HG03103 (cell line): Measurements from ENCODE around the gene TBC1D13.
"Not testable (repeated sequence)": the region's sequence is repeated elsewhere in the genome, so short reads cannot be mapped to it uniquely, and the experiment has no call there.

Experiments
- ATAC-seq: cut with Tn5 transposase; IDR thresholded peaks from one replicate; pipeline ENCODE4 v1.9.1; 2021; ENCODE audit warnings: low read depth; ENCODE audit not compliant: unreplicated experiment

The TBC1D13 gene

DNA sequence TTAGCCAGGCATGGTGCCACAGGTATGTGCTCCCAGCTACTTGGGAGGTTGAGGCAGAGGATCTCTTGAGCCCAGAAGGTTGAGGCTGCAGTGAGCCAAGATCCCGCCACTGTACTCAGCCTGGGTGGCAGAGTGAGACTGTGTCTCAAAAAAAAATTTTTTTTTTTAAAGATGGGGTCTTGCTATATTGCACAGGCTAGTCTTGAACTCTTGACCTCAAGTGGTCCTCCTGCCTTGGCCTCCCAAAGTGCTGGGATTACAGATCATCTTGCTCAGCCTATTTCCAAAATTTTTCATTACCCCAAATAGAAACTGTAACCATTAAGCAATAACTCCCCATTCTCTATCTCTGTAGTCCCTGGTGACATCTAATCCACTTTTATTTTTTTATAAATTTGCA is 4.4 kb upstream of the TBC1D13 start:
- no peak for ATAC-seq

- no peak for ATAC-seq
Measured at GRCh38 chr9:128785427-128785826, 1.6 kb upstream of the TBC1D13 start.

- no peak for ATAC-seq
Measured at GRCh38 chr9:128787659-128788058, 606 bp downstream of the TBC1D13 start.

GRCh38 chr9:128788445-128788844 is 1.4 kb downstream of the TBC1D13 start:
- no peak for ATAC-seq

DNA sequence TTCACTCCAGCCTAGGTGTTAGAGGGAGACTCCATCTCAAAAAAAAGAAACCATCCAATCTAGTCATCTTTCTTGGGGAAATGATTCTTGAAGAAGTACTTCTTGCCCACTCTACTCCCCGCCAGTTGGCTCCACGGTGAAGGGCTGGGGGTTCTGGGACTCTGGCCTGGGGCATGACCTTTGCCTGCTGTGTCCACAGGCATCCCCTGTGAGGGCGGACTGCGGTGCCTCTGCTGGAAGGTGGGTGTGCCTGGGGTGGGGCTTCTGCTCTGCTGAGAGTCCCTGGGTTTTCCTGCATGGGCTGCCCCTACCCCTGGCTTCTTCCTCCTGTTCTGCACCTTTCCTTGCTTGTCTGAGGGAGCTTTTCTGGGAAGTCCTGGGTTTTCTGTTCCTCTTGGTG is 3.5 kb downstream of the TBC1D13 start:
- no peak for ATAC-seq

- ATAC-seq, result no peak
Measured at GRCh38 chr9:128792134-128792533, 5.1 kb downstream of the TBC1D13 start.

DNA sequence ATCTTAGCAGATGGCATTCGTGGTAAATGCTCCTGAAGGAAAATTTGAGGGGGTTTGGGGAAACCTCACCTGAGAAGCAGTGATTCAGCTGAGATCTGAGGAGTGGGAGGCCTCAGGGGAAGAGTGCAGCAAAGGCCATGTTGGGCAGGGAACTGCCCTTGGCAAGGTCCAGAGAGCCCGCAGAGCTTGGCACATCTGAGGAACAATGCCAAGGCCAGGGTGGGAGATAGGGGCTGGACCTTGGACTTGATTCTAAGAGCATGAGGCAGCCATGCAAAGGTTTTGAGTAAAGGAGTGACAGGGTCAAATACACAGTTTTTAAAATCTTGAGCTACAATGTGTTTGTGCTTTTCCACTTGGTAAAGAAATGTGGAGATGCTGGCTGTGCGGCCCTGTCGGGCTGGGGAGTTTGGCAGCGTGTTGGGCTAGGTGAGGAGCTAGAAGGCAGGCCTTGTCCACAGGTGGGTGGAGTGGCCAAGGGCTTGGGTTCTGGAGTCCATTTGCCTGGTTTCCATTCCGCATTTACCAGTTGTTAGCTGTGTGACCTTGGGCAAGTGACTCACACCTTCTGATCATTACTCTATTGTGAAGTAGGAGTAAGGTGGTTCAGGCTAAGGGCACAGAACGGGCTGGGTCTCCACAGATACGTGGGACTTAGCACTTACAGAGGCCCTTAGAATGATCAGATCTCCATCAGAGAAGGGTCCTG is 6.1 kb downstream of the TBC1D13 start:
- no peak for ATAC-seq

GRCh38 chr9:128794961-128795360 is 7.9 kb downstream of the TBC1D13 start:
- not testable (repeated sequence) for ATAC-seq

GRCh38 chr9:128798896-128799295 is 11.8 kb downstream of the TBC1D13 start:
- ATAC-seq, result no peak

DNA sequence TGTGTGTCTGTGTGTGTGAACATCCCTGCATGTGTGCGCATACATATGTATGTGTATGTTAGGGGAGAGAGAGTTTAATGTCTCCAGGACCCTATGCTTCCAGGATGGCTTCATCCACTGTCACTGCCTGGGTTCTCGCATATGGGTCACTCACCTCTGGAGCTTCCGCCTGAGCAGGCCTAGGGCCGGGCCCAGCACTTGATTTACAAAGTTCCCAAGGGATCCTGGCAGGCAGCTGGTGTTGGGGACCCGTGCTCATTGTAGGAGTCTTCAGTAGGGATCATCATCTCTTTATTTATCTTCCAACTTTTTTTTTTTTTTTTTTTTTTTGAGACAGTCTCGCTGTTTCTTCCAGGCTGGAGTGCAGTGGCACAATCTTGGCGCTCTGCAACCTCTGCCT is 13.0 kb downstream of the TBC1D13 start:
- no peak for ATAC-seq

GRCh38 chr9:128802482-128802881 is 15.4 kb downstream of the TBC1D13 start:
- no peak for ATAC-seq

- ATAC-seq, result no peak
Measured at GRCh38 chr9:128805661-128806060, 18.6 kb downstream of the TBC1D13 start.

DNA sequence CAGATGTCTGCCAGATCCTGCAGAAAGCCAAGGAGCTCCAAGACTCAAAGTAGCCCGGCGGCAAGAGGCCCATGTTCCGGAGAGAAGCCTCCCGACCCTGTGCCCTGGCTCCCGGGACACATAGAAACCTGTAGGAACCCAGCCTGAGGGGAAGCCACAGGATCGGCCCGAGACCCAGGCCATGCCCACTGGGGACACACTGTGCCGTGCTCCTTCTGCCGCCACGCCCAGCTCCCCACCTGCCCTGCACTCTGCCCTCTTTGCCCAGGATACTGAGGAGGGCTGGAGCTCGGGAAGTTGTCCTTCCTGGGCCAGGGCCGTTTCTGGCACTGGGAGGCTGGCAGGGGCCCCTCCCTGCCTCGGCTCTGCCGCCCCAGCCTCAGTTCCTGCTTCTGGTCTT is 20.8 kb downstream of the TBC1D13 start:
- no peak for ATAC-seq

- no peak for ATAC-seq
Measured at GRCh38 chr9:128808543-128808942, 21.5 kb downstream of the TBC1D13 start.

GRCh38 chr9:128809036-128809599 is 22.1 kb downstream of the TBC1D13 start:
- no peak for ATAC-seq

DNA sequence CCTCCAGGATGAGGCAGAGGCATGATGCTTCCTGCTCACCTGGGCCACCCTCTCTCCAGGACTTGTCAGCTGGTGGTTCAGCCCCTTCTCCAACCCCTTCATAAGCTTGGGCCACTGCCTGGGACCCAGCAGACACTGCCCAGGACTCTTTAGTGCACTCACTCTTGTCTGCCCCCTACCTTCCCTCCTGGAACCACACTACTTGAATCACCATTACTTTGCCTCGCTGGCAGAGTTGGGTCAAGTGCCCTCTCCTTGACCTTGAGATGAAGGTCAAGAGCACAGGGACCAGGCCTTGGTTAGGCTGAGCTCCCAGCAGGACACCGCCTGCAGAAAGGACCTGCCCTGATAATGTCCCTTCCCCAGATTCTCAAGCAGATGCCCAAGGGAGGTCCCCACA is 22.8 kb downstream of the TBC1D13 start:
- no peak for ATAC-seq

DNA sequence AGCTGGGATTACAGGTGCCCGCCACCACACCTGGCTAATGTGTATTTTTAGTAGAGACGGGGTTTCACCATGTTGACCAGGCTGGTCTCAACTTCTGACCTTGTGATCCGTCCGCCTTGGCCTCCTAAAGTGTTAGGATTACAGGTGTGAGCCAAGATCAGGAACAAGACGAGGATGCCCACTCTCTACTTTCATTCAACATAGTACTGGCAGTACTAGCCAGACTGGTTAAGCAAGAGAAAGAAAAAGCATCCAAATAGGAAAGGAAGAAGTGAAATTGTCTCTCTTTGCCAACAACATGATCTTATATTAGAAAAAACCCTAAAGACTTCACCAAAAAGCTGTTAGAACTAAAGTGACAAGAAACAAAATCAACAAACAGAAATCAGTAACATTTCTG is 23.8 kb downstream of the TBC1D13 start:
- no peak for ATAC-seq

DNA sequence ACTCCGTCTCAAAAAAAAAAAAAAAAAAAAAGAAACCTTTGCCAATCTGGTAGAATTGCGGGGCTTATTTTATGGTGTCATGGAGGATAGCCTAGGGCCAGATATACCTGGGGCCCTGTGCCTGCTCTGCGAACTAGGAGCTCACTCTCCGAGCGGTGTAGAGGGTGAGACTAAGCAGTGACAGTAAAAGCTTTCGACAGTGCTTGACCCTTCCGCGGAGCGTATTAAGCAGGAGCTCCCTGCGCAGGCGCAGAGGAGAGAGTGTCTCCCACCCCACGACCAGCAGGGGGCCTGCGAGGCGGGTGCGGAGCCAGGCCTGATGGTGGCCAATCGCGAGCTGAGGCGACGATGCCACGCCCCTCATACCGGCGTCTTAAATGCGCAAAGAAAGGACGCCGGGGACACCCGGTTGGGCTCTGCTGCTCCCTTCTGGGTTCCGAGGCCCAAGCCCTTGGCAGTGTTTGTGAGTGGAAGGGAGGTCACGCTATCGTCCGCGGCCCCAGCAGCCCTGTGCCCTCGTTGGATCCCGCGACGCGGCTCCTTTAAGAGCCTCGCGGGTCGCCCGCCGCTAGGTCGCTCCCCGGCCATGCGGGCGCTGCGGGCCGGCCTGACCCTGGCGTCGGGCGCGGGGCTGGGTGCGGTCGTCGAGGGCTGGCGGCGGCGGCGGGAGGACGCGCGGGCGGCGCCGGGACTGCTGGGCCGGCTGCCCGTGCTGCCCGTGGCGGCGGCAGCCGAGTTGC is 31.2 kb downstream of the TBC1D13 start, which contains the start of gene ENDOG:
Gene ENDOG (plus strand): TSS at position 402 of the 740 bp plus-strand sequence. CDS start 185 bp downstream, at position 587.
- peak; percentile 81 for ATAC-seq

- ATAC-seq, result peak; percentile 25
Measured at GRCh38 chr9:128818839-128819715, 32.0 kb downstream of the TBC1D13 start.

- ATAC-seq, result no peak
Measured at GRCh38 chr9:128819716-128820664, 32.9 kb downstream of the TBC1D13 start.
